H9 (cell line): ENCODE results near the gene PLD1. TPM values are rescaled to one million over a fixed set of nuclear protein-coding genes. Genes with fewer than 3 reads are reported as not detected.

Experiments used
- DNase-seq: peaks from one replicate; pipeline ENCODE4 v3.0.0-alpha.2; 2017
- H2AFZ ChIP-seq: one replicate; pipeline ENCODE4 v1.6.1; 2013; ENCODE audit warnings: mild to moderate bottlenecking, low read length, control low read depth, moderate library complexity
- H2AK5ac ChIP-seq: 2 replicates; pipeline ENCODE4 v1.6.1; 2013; ENCODE audit warnings: low read length, control low read depth, mixed read lengths; ENCODE audit not compliant: insufficient read length
- H2BK120ac ChIP-seq: one replicate; pipeline ENCODE4 v1.6.1; 2013; ENCODE audit warnings: low read depth, mild to moderate bottlenecking, low read length, control low read depth, inconsistent platforms; ENCODE audit not compliant: poor library complexity, severe bottlenecking
- H2BK12ac ChIP-seq: 2 replicates; pipeline ENCODE4 v1.6.1; 2013; ENCODE audit warnings: low read length, control low read depth, mixed read lengths, low read depth; ENCODE audit not compliant: insufficient read length
- H2BK15ac ChIP-seq: 2 replicates; pipeline ENCODE4 v1.6.1; 2013; ENCODE audit warnings: low read depth, low read length, control low read depth
- H2BK20ac ChIP-seq: one replicate; pipeline ENCODE4 v1.6.1; 2013; ENCODE audit warnings: low read depth, mild to moderate bottlenecking, low read length, control low read depth, inconsistent platforms; ENCODE audit not compliant: poor library complexity, severe bottlenecking
- H2BK5ac ChIP-seq: 2 replicates; pipeline ENCODE4 v1.6.1; 2013; ENCODE audit warnings: low read length, control low read depth, mixed read lengths; ENCODE audit not compliant: insufficient read length
- H3K14ac ChIP-seq: 2 replicates; pipeline ENCODE4 v1.6.1; 2013; ENCODE audit warnings: low read length, control low read depth; ENCODE audit not compliant: insufficient read depth
- H3K18ac ChIP-seq: 2 replicates; pipeline ENCODE4 v1.6.1; 2013; ENCODE audit warnings: low read depth, mild to moderate bottlenecking, mixed read lengths, low read length, control low read depth; ENCODE audit not compliant: insufficient read length
- H3K23ac ChIP-seq: 2 replicates; pipeline ENCODE4 v1.6.1; 2013; ENCODE audit warnings: low read length, control low read depth, mixed read lengths, low read depth; ENCODE audit not compliant: insufficient read length
- H3K23me2 ChIP-seq: 2 replicates; pipeline ENCODE4 v1.6.1; 2013; ENCODE audit warnings: low read depth, mild to moderate bottlenecking, mixed read lengths, low read length, control low read depth; ENCODE audit not compliant: insufficient read length, poor library complexity, severe bottlenecking
- H3K27ac ChIP-seq: 2 replicates; pipeline ENCODE4 v1.5.1; 2013; ENCODE audit warnings: low read length, control low read depth, mixed read lengths, low read depth; ENCODE audit not compliant: insufficient read length
- H3K27me3 ChIP-seq: 2 replicates; pipeline ENCODE4 v1.6.1; 2013; ENCODE audit warnings: low read length, control low read depth, inconsistent platforms; ENCODE audit not compliant: insufficient read depth
- H3K4ac ChIP-seq: 2 replicates; pipeline ENCODE4 v1.6.1; 2013; ENCODE audit warnings: low read depth, mild to moderate bottlenecking, control low read depth, inconsistent platforms, low read length, moderate library complexity
- H3K4me1 ChIP-seq: 2 replicates; pipeline ENCODE4 v1.6.1; 2013; ENCODE audit warnings: low read length, control low read depth, inconsistent platforms; ENCODE audit not compliant: insufficient read depth
- H3K4me2 ChIP-seq: 2 replicates; pipeline ENCODE4 v1.6.1; 2013; ENCODE audit warnings: low read length, control low read depth, mixed read lengths; ENCODE audit not compliant: insufficient read length, insufficient read depth
- H3K56ac ChIP-seq: 2 replicates; pipeline ENCODE4 v1.6.1; 2013; ENCODE audit warnings: low read depth, mild to moderate bottlenecking, mixed read lengths, low read length, control low read depth; ENCODE audit not compliant: insufficient read length
- H3K79me1 ChIP-seq: 2 replicates; pipeline ENCODE4 v1.6.1; 2013; ENCODE audit warnings: low read depth, mild to moderate bottlenecking, moderate library complexity, low read length, control low read depth, inconsistent platforms; ENCODE audit not compliant: insufficient read depth, poor library complexity, severe bottlenecking
- H3K79me2 ChIP-seq: 2 replicates; pipeline ENCODE4 v1.6.1; 2013; ENCODE audit warnings: low read length, control low read depth, inconsistent platforms; ENCODE audit not compliant: insufficient read depth
- H3K9ac ChIP-seq: 2 replicates; pipeline ENCODE4 v1.6.1; 2013; ENCODE audit warnings: low read length, control low read depth, mixed read lengths; ENCODE audit not compliant: insufficient read length; ENCODE audit errors: extremely low read depth
- H3K9me3 ChIP-seq: one replicate; pipeline ENCODE4 v1.6.1; 2013; ENCODE audit warnings: low read depth, low read length, inconsistent platforms; ENCODE audit not compliant: control insufficient read depth
- H3T11ph ChIP-seq: one replicate; pipeline ENCODE4 v1.6.1; 2013; ENCODE audit warnings: mild to moderate bottlenecking, low read length, control low read depth, inconsistent platforms
- H4K20me1 ChIP-seq: one replicate; pipeline ENCODE4 v1.6.1; 2013; ENCODE audit not compliant: control insufficient read depth, insufficient read length, insufficient read depth
- H4K5ac ChIP-seq: 2 replicates; pipeline ENCODE4 v1.6.1; 2013; ENCODE audit warnings: low read depth, mild to moderate bottlenecking, mixed read lengths, low read length, control low read depth; ENCODE audit not compliant: insufficient read length
- H4K8ac ChIP-seq: replicated peaks from 2 replicates; pipeline ENCODE4 v1.6.1; 2013; ENCODE audit warnings: low read length, control low read depth, mixed read lengths, low read depth; ENCODE audit not compliant: insufficient read length
- H4K91ac ChIP-seq: 2 replicates; pipeline ENCODE4 v1.6.1; 2013; ENCODE audit warnings: low read depth, mild to moderate bottlenecking, moderate library complexity, mixed read lengths, low read length, control low read depth; ENCODE audit not compliant: insufficient read length
- H3K27ac Mint-ChIP-seq, 3 experiments: 2 replicates in 2 of 3; 3 replicates in 1 of 3; pipeline ENCODE4 v1.8.0; 2020 to 2021; ENCODE audit warnings: mixed read lengths in 3 of 3, mild to moderate bottlenecking in 1 of 3, moderate library complexity in 1 of 3
- H3K27me3 Mint-ChIP-seq: 2 replicates; pipeline ENCODE4 v1.8.0; 2021; ENCODE audit warnings: low read depth, mild to moderate bottlenecking, moderate library complexity, mixed read lengths
- H3K36me3 Mint-ChIP-seq, 3 experiments: 2 replicates in 2 of 3; 3 replicates in 1 of 3; pipeline ENCODE4 v1.8.0; 2020 to 2021; ENCODE audit warnings: low read depth in 3 of 3, mixed read lengths in 3 of 3; ENCODE audit not compliant: insufficient read depth in 1 of 3
- H3K4me1 Mint-ChIP-seq, 2 experiments: 2 replicates each; pipeline ENCODE4 v1.8.0; 2020; ENCODE audit warnings: mixed read lengths in 2 of 2
- H3K4me3 Mint-ChIP-seq, 2 experiments: 2 replicates in 1 of 2; 3 replicates in 1 of 2; pipeline ENCODE4 v1.8.0; 2020 to 2021; ENCODE audit warnings: mild to moderate bottlenecking in 2 of 2, mixed read lengths in 2 of 2, moderate library complexity in 1 of 2
- H3K9me3 Mint-ChIP-seq, 2 experiments: 2 replicates in 1 of 2; 3 replicates in 1 of 2; pipeline ENCODE4 v1.8.0; 2020; ENCODE audit warnings: mild to moderate bottlenecking in 2 of 2, mixed read lengths in 2 of 2, moderate library complexity in 1 of 2
- CTCF ChIP-seq: fragments of 200-600 bp; sonication (generic); conservative IDR thresholded peaks from 3 replicates; pipeline ENCODE4 v1.8.0; 2021; ENCODE audit warnings: antibody characterized with exemption, mild to moderate bottlenecking
- WGBS: extraction: QIAGEN DNeasy Blood & Tissue Kit; methylation state at CpG from one replicate; pipeline ENCODE4 v1.1.7; 2013; ENCODE audit warnings: missing lambda C conversion rate, low lambda C conversion rate, mixed read lengths; ENCODE audit not compliant: insufficient read length; ENCODE audit errors: extremely low coverage; 5-methylcytosine and 5-hydroxymethylcytosine counted together
- total RNA-seq: library from RNA; stranded (reverse); gene quantifications from 2 replicates; pipeline ENCODE4 v1.2.1, GENCODE V29; 2021

The PLD1 gene
- total RNA-seq, 1 experiment from 2014 or later: 1.8 TPM

- Histone ChIP-seq H2AFZ (no peak overlapping the region), H3K79me1 (no peaks in the 10 kb centered on the region), H4K20me1 (no peaks in the 10 kb centered on the region), H3K9ac (no peak overlapping the region), H3K4me1 (no peaks in the 10 kb centered on the region; the same call in 1 of the 2 replicates), H2BK5ac (no peak overlapping the region), H4K5ac (no peak overlapping the region), H2BK12ac (no peak overlapping the region), H3K27me3 (no peaks in the 10 kb centered on the region), H2AK5ac (no peak overlapping the region), H2BK120ac (no peak overlapping the region), H3K56ac (no peak overlapping the region), H2BK20ac (no peak overlapping the region), H3K27ac (no peak overlapping the region), H4K91ac (no peak overlapping the region), H3K79me2 (no peaks in the 10 kb centered on the region), H3K23ac (no peak overlapping the region), H3K4me2 (no peak overlapping the region), H2BK15ac (no peak overlapping the region), H3K9me3 (no peaks in the 10 kb centered on the region), H3K4ac (no peak overlapping the region), H3T11ph (no peak overlapping the region), H3K23me2 (no peaks in the 10 kb centered on the region), H3K14ac (no peak overlapping the region), H4K8ac (no peak overlapping the region), H3K18ac (no peak overlapping the region)
- no peaks in the 10 kb centered on the region for H3K36me3 Mint-ChIP-seq
- TF ChIP-seq CTCF: 0 out of 3 replicates have a peak, but pooled peaks have one; percentile 15
- WGBS: no CpG with 5 or more reads among the region's 7 CpGs
- no peak overlapping the region for H3K27ac Mint-ChIP-seq
- no peak for DNase-seq
- no peaks in the 10 kb centered on the region for H3K9me3 Mint-ChIP-seq
- peaks cover 0 to 4% of the 10 kb centered on the region in 2 experiments; a peak in 2 of 4 replicates for H3K4me1 Mint-ChIP-seq
- no peaks in the 10 kb centered on the region for H3K27me3 Mint-ChIP-seq
- H3K4me3 Mint-ChIP-seq: no peak overlapping the region
Measured at GRCh38 chr3:171569571-171570132, 240.6 kb downstream of the PLD1 start.
